Anterior cingulate cortex (tissue), 58 donors: Measurements from ENCODE around the gene HBE1.
"Not testable (repeated sequence)": the region's sequence is repeated elsewhere in the genome, so short reads cannot be mapped to it uniquely, and the experiment has no call there.

Experiments
- DNase-seq, 58 donors: peaks; one replicate each; lab custom pipeline; 2025; lab: John Stamatoyannopoulos, UW

HBE1 gene

DNA sequence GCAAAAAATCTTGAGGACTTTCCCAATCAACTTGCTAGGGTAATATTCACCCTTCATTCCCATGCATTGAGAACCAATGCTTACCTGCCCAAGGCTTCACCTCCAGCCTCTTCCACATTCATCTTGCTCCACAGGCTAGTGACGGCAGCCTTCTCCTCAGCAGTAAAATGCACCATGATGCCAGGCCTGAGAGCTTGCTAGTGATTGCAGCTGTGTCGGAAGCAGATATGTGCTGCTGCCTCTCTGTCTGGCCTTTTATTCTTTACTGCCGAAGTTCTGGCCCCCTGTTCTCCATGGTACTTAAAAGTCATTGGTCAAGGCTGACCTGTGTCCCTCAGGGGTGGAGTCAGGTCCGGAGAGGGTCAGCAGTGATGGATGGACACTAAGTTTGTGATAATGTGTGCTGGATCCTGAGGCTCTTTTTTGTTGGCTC lies at the start of gene HBE1:
Gene HBE1, minus strand, starts transcription at position 231 of the 433 bp plus-strand sequence. Its CDS starts 55 bp downstream, at position 176.
- DNase-seq: no peak

GRCh38 chr11:5317292-5317691 lies 47.5 kb upstream of the HBE1 start:
- DNase-seq: no peak

GRCh38 chr11:5313326-5314023 lies 43.7 kb upstream of the HBE1 start:
- DNase-seq: not testable (repeated sequence)

DNA sequence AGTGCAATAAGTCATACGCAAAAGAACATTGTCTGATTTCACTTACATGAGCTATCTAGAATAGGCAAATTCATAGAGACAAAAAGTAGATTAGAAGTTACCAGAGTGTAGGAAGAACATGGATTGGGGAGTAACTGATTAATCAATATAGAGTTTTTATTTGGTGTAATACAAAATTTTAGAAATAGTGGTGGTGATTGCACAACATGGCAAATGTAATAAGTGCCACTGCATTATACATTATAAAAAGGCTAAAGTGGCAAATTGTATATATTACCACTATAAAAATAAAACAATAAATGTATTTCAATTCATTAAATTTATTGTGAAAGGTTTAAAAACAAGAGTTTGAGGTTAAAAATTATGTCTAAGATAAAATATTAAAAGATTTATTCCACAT lies 40.7 kb upstream of the HBE1 start:
- DNase-seq: no peak

- DNase-seq: no peak
Measured at GRCh38 chr11:5307256-5308019, 37.7 kb upstream of the HBE1 start.

- no peak for DNase-seq
Measured at GRCh38 chr11:5304046-5304445, 34.3 kb upstream of the HBE1 start.

DNA sequence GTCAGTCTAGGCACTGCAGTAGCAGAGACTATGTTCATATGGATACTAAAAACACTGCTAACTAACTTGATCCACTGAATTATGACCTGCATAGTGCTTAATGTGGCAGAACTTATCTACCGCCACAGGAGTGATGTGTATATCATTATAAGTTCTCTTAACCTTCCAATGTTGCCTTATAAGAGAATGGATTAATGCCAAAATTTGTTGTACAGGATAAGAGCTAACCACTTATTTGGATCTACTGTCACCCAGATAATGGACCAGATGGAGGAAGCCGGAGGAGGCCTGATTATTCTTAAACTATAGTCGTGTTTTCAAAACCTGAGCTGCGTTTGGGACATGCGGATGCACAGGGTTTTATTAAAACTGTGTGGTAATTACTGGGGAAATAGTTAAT lies 33.9 kb upstream of the HBE1 start:
- DNase-seq: no peak

GRCh38 chr11:5301846-5302245 lies 32.1 kb upstream of the HBE1 start, which contains the start of gene OR51B4:
TSS of gene OR51B4 (minus strand) at chr11:5301946. CDS start at chr11:5301946, 0 bp downstream.
- no peak for DNase-seq

GRCh38 chr11:5300251-5300650 lies 30.5 kb upstream of the HBE1 start:
- DNase-seq: no peak

GRCh38 chr11:5298451-5298850 lies 28.7 kb upstream of the HBE1 start:
- DNase-seq: no peak

- DNase-seq: no peak
Measured at GRCh38 chr11:5297721-5298323, 28.1 kb upstream of the HBE1 start.

DNA sequence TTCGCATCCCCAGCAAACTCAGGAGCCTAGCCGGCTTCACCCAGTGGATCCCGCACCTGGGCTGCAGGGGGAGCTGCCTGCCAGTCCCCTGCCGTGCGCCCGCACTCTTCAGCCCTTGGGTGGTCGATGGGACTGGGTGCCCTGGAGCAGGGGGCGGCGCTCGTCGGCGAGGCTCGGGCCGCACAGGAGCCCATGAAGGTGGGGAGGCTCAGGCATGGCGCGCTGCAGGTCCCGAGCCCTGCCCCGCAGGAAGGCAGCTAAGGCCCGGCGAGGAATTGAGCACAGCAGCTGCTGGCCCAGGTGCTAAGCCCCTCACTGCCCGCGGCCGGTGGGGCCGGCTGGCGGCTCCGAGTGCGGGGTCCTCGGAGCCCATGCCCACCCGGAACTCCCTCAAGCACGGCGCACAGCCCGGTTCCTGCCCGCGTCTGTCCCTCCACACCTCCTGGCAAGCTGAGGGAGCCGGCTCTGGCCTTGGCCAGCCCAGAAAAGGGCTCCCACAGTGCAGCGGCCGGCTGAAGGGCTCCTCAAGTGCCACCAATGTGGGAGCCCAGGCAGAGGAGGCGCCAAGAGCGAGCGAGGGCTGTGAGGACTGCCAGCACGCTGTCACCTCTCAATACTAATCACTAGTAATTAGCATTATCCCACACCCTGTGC lies 24.7 kb upstream of the HBE1 start:
- not testable (repeated sequence) for DNase-seq

GRCh38 chr11:5293028-5293427 lies 23.3 kb upstream of the HBE1 start:
- DNase-seq: no peak

- no peak for DNase-seq
Measured at GRCh38 chr11:5291207-5291838, 21.6 kb upstream of the HBE1 start.

- no peak for DNase-seq
Measured at GRCh38 chr11:5290106-5290505, 20.4 kb upstream of the HBE1 start.

DNA sequence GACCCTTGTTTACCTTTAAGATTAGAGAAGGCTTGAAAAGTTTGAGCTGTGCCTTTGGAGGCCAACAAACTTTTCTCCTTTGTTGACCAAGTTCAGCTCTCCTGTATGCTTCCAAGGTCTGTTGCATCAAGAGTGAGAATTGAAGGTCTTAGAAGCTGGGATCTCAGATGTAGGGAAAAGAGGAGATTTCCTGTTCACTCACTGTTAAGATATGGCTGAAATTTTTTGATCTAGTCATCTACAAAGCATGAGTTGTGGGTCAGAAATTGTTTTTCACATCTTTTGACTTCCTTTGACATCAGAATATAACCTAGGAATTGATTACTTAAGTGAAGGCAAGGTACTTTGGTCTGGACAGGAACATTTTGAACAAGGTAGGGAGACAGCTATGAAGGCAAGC lies 20.0 kb upstream of the HBE1 start:
- DNase-seq: no peak

DNA sequence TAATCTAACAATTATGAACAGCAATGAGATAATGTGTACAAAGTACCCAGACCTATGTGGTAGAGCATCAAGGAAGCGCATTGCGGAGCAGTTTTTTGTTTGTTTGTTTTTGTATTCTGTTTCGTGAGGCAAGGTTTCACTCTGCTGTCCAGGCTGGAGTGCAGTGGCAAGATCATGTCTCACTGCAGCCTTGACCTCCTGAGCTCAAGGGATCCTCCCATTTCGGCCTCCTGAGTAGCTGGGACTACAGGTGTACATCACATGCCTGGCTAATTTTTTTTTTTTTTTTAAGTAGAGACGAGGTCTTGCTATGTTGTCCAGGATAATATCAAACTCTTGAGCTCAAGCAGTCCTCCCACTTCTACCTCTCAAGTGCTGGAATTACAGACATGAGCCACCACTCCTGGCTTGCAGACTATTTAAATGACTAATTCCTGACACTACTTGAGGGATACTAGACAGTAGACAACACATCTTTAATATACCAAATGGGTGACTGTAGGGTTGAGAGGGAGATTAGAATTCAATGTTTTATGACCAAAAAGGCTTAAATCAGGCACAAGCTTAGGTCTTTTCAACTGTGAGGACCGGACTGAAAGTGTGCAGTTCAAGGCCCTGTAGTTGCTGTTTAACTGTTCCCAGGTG lies 19.3 kb upstream of the HBE1 start:
- no peak for DNase-seq

- DNase-seq: no peak
Measured at GRCh38 chr11:5288108-5288905, 18.6 kb upstream of the HBE1 start.

DNA sequence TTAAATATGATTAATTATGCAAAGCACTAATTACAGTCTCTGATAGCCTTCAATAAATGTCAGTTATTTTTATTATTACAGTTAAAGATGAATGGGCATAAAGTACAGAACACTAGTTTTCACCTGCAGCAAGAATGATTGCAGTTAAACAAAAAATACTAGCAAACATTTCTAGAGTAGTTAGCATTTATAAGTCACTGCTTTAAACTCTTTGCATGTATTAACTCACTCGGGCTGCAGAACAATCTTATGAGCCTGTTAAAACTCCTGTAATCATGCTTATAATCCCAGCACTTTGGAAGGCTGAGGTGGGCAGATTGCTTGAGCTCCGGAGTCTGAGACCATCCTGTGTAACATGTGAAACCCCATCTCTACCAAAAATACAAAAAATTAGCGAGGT lies 17.2 kb upstream of the HBE1 start:
- no peak for DNase-seq
